Measurements from ENCODE around the gene ABHD5.
A peak's percentile ranks its signal among the peaks of the same experiment; 100 is the strongest.
"Not testable (repeated sequence)": the region's sequence is repeated elsewhere in the genome, so short reads cannot be mapped to it uniquely, and the experiment has no call there.

Gene ABHD5

DNA sequence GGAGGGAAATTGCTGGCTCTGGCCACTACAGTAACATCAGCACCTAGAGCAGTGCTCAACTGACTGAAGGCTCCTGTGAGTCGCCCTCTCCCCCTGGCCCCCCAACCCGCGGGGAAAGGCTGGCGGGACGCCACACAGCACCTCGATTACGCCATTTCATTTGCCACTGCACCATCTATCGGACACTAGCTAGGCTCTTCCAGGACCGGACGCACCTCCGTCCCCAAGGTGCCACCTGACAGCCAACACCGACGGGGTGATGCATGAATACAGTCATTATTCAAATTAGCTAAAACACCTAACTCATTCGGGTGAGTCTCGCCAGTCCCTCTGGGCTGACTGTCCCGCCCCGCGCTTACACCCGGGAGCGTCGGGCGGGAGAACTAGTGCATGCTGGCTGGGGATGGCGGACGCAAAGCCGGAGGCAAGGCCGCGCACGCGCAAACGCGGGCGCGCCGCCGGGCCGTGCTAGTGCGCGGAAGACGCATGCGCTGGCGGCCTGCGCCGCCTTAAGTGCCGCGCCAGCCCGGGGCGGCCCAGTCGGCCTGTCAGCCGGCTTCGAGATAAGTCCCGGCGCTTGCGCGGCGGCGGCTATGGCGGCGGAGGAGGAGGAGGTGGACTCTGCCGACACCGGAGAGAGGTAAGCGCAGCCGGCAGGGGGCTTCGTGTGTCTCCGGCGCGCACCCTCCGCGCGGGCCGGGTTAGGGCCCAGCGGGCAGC is at the start of gene ABHD5:
Gene ABHD5 (plus strand): TSS at position 539 of the 720 bp plus-strand sequence. CDS start 55 bp downstream, at position 594.
- peak within 1 kb of the TSS; percentile 89 for H3K4me3 Mint-ChIP-seq
- peak within 1 kb of the TSS; percentile 82 for H3K27ac Mint-ChIP-seq
- peaks cover 31% of the 10 kb centered on the region for H3K4me1 Mint-ChIP-seq (ENCODE audit: low read depth)
- H3K27me3 Mint-ChIP-seq, result peaks cover 3% of the 10 kb centered on the region
- no peaks in the 10 kb centered on the region for H3K9me3 Mint-ChIP-seq
- H3K36me3 Mint-ChIP-seq (ENCODE audit: low read depth), result no peaks in the 10 kb centered on the region

DNA sequence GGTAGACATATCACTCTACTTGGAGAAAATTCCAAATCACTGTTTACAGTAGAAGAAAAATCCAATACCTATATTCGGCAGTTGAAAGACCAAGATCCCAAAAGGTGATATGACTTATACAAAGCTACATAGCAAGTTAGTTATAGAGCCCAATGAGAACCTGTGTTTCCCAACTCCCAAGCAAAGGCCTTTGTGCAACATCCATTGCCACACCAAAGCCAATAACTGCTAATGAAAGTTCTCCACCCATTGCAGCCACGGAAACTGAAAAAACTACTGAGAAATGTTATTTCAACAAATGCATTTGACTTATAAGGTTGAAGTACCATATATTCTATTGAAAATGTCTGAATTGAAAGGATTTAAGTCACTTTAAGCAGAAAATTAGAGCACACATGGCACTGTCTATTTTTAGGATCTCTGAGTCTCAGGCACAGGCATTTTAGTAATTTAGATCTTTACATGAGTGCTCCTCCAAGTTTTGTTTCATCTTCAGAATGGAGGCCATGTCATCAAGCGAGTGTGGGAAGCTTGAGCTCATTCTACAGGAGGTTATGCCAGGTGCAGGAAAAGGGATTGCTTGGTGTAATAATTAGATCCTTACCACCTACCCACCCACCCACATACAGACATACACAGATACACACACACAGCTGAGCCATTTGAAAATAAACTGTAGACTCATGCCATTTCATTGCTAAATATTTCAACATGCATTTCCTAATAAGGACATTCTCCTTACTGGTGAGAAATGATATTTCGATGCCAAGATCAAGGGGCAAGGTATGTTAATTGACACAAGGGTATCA is 49.2 kb upstream of the ABHD5 start:
- Mint-ChIP-seq H3K27ac (no peak overlapping the region), H3K4me3 (no peak overlapping the region), H3K27me3 (peaks cover 13% of the 10 kb centered on the region), H3K9me3 (no peaks in the 10 kb centered on the region), H3K36me3 (ENCODE audit: low read depth) (no peaks in the 10 kb centered on the region), H3K4me1 (ENCODE audit: low read depth) (peaks cover 6% of the 10 kb centered on the region)

DNA sequence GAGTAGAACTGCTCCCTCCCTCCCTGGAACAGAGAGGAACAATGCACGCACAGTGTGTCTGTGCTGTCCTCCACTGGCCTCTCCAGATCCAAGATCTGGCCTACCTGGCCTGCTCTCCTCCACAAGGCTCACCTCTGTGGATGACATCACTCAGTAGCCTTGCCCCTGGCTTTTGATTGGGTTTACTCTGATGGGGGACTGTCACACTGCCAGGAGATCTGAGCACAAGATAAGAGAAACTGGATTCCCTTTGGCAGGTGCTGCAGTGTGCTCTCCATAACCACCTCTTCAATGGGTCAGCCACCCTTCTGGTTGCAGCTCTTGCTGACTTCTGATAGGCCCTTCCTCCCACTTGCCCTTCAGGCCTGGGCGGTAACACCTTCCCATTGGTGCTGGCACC is 46.3 kb upstream of the ABHD5 start:
- H3K9me3 Mint-ChIP-seq, result no peaks in the 10 kb centered on the region
- no peaks in the 10 kb centered on the region for H3K4me1 Mint-ChIP-seq (ENCODE audit: low read depth)
- H3K27me3 Mint-ChIP-seq, result peaks cover 17% of the 10 kb centered on the region
- no peak overlapping the region for H3K27ac Mint-ChIP-seq
- H3K36me3 Mint-ChIP-seq (ENCODE audit: low read depth), result no peaks in the 10 kb centered on the region
- H3K4me3 Mint-ChIP-seq, result no peak overlapping the region

DNA sequence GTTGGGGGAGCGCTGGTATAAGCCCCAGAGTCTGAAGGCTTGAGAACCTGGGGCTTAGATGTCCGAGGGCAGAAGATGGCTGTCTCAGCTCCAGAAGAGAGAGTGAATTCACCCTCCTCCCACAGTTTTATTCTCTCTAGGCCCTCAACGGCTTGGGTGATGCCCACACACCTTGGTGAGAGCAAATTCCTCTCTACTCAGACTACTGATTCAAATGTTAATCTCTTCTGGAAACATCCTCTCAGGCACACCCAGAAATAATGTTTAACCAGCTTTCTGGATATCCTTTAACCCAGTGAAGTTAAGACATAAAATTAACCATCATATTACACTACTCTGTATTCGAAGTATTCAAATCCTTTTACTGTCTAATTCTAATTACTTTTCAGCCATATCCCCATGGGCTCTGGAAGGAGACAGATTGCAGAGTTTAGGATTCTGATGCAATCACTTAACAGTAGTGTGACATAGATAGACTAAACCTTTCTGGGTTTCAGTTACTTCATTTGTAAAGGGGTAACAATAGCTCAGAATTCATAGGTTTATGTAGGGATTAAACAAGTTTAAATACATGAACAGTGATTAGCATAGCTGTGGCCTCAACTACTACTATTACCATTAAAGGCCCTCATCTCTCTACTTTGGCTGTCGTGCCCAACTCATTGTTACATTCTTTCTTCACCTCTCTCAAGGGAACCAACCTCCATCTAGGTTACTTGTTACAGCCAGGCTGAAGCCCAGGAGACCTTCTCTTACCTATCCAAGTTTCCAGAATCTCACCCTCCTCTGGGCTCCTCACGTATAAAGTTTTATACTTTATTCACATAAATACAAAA is 43.2 kb upstream of the ABHD5 start:
- H3K27me3 Mint-ChIP-seq, result peaks cover 21% of the 10 kb centered on the region
- H3K4me3 Mint-ChIP-seq, result no peak overlapping the region
- H3K9me3 Mint-ChIP-seq, result no peaks in the 10 kb centered on the region
- no peak overlapping the region for H3K27ac Mint-ChIP-seq
- no peaks in the 10 kb centered on the region for H3K4me1 Mint-ChIP-seq (ENCODE audit: low read depth)
- no peaks in the 10 kb centered on the region for H3K36me3 Mint-ChIP-seq (ENCODE audit: low read depth)

DNA sequence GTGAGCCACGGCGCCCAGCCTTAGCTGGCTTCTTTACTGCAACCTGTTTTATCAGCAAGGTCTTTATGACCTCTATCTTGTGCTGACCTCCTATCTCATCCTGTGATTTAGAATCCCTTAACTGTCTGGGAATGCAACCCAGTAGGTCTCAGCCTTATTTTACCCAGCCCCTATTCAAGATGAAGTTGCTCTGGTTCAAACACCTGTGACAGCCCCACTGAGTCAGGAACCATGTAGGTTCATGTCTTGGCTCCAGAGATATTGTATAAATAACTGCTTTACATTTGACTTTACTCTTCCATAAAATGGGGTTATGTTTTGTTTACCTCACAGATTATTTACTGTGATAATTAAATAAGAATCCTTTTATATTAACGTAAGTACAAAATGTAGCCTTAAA is 41.8 kb upstream of the ABHD5 start:
- H3K27ac Mint-ChIP-seq, result no peak overlapping the region

DNA sequence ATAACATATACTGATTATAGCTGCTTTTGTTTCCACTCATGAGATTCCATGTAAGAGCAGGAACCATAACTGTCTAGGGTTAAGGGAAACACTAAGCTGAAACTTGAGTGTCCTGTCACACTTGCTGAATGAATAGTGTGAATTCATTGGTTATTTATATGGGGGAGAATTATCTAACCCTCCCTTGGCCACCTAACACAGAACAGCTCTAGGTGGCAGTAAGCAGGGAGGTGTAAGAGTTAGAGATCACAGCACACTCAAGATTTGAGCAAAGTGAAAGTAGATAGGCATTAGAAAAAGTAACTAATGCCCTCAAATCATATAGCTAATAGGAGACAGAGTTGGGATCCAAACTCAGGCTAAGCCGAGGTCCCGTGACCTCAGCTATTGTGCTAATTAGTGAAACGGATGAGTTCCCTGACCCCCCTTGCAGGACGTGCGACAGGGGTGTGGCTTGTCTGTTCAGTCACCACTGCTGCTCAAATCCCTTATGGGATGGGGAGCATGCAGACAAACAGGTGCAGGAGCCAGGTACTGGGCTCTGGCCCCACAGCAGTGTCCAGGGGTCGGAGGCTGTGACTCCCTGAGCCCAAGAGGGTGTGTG is 41.3 kb upstream of the ABHD5 start:
- H3K27ac Mint-ChIP-seq, result no peak overlapping the region
- H3K36me3 Mint-ChIP-seq (ENCODE audit: low read depth), result no peaks in the 10 kb centered on the region
- H3K4me3 Mint-ChIP-seq, result no peak overlapping the region
- H3K27me3 Mint-ChIP-seq, result peaks cover 17% of the 10 kb centered on the region
- H3K9me3 Mint-ChIP-seq, result no peaks in the 10 kb centered on the region
- no peaks in the 10 kb centered on the region for H3K4me1 Mint-ChIP-seq (ENCODE audit: low read depth)

More for the DNA sequence above, 41.8 kb upstream of the ABHD5 start:
- H3K27me3 Mint-ChIP-seq, result peaks cover 19% of the 10 kb centered on the region
- H3K9me3 Mint-ChIP-seq, result no peaks in the 10 kb centered on the region
- H3K4me1 Mint-ChIP-seq (ENCODE audit: low read depth), result no peaks in the 10 kb centered on the region
- H3K36me3 Mint-ChIP-seq (ENCODE audit: low read depth), result no peaks in the 10 kb centered on the region
- H3K4me3 Mint-ChIP-seq, result no peak overlapping the region

DNA sequence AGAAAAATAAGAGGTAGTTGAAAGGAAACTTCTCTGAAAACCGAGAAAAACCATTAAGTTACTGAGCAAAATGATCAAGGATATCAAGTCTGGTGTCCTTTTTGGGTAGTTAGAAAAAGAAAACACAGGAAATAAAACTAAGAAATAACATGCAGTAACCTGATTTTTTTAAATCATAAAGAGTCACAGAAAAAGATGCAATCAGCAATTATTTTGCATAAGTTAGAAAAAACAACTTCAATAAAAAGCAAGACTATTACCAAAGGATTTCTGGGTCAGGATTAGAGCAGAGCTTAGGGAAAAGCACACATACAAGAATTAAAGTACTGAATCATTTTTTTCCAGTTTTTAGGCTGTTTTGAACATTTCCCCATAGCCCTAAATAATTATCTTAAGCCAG is 40.4 kb upstream of the ABHD5 start:
- no peak overlapping the region for H3K4me3 Mint-ChIP-seq
- H3K4me1 Mint-ChIP-seq (ENCODE audit: low read depth), result no peaks in the 10 kb centered on the region
- peaks cover 17% of the 10 kb centered on the region for H3K27me3 Mint-ChIP-seq
- no peaks in the 10 kb centered on the region for H3K9me3 Mint-ChIP-seq
- H3K27ac Mint-ChIP-seq, result no peak overlapping the region
- no peaks in the 10 kb centered on the region for H3K36me3 Mint-ChIP-seq (ENCODE audit: low read depth)

DNA sequence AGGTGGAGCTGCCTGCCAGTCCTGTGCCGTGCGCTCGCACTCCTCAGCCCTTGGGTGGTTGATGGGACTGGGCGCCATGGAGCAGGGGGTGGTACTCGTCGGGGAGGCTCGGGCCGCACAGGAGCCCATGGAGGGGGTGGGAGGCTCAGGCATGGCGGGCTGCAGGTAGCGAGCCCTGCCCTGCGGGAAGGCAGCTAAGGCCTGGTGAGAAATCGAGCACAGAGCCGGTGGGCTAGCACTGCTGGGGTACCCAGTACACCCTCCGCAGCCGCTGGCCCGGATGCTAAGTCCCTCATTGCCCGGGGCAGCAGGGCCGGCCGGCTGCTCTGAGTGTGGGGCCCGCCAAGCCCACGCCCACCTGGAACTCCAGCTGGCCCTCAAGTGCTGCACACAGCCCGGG is 34.3 kb upstream of the ABHD5 start:
- H3K9me3 Mint-ChIP-seq; H3K27me3 Mint-ChIP-seq; H3K27ac Mint-ChIP-seq; H3K4me3 Mint-ChIP-seq; H3K36me3 Mint-ChIP-seq (ENCODE audit: low read depth); H3K4me1 Mint-ChIP-seq (ENCODE audit: low read depth): not testable (repeated sequence)

DNA sequence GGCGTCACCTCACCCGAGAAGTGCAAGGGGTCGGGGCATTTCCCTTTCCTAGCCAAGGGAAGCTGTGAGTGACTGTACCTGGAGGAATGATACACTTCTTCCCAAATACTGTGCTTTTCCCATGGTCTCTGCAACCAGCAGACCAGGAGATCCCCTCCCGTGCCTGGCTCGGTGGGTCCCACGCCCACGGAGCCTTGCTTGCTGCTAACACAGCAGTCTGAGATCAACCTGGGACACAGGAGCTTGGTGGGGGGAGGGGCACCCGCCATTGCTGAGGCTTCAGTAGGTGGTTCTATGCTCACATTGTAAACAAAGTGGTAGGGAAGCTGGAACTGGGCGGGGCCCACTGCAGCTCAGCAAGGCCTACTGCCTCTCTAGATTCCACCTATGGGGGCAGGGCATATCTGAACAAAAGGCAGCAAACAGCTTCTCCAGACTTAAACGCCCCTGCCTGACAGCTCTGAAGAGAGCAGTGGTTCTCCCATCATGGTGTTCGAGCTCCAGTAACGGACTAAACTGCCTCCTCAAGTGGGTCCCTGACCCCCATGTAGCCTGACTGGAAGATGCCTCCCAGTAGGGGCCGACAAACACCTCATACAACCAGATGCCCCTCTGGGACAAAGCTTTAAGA is 31.4 kb upstream of the ABHD5 start:
- Mint-ChIP-seq H3K27ac (no peak overlapping the region), H3K4me1 (ENCODE audit: low read depth) (no peaks in the 10 kb centered on the region), H3K9me3 (no peaks in the 10 kb centered on the region), H3K4me3 (no peak overlapping the region), H3K27me3 (peaks cover 18% of the 10 kb centered on the region), H3K36me3 (ENCODE audit: low read depth) (no peaks in the 10 kb centered on the region)

DNA sequence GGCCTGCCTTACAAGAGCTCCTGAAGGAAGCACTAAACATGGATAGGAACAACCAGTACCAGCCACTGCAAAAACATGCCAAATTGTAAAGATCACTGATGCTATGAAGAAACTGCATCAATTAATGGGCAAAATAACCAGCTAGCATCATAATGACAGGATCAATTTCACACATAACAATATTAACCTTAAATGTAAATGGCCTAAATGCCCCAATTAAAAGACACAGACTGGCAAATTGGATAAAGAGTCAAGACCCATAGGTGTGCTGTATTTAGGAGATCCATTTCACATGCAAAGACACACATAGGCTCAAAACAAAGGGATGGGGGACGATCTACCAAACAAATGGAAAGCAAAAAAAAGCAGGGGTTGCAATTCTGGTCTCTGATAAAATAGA is 29.4 kb upstream of the ABHD5 start:
- H3K27me3 Mint-ChIP-seq, result peaks cover 29% of the 10 kb centered on the region
- not testable (repeated sequence) for H3K4me1 Mint-ChIP-seq (ENCODE audit: low read depth); H3K36me3 Mint-ChIP-seq (ENCODE audit: low read depth); H3K4me3 Mint-ChIP-seq; H3K27ac Mint-ChIP-seq; H3K9me3 Mint-ChIP-seq

DNA sequence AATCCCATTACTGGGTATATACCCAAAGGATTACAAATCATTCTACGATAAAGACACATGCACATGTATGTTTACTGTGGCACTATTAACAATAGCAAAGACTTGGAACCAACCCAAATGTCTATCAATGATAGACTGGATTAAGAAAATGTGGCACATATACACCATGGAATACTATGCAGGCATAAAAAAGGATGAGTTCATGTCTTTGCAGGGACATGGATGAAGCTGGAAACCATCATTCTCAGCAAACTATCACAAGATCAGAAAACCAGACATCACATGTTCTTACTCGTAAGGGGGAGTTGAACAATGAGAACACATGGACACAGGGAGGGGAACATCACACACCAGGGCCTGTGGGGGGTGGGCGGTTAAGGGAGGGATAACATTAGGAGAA is 25.7 kb upstream of the ABHD5 start:
- peaks cover 44% of the 10 kb centered on the region for H3K27me3 Mint-ChIP-seq
- H3K27ac Mint-ChIP-seq; H3K4me3 Mint-ChIP-seq; H3K9me3 Mint-ChIP-seq; H3K36me3 Mint-ChIP-seq (ENCODE audit: low read depth); H3K4me1 Mint-ChIP-seq (ENCODE audit: low read depth): not testable (repeated sequence)

DNA sequence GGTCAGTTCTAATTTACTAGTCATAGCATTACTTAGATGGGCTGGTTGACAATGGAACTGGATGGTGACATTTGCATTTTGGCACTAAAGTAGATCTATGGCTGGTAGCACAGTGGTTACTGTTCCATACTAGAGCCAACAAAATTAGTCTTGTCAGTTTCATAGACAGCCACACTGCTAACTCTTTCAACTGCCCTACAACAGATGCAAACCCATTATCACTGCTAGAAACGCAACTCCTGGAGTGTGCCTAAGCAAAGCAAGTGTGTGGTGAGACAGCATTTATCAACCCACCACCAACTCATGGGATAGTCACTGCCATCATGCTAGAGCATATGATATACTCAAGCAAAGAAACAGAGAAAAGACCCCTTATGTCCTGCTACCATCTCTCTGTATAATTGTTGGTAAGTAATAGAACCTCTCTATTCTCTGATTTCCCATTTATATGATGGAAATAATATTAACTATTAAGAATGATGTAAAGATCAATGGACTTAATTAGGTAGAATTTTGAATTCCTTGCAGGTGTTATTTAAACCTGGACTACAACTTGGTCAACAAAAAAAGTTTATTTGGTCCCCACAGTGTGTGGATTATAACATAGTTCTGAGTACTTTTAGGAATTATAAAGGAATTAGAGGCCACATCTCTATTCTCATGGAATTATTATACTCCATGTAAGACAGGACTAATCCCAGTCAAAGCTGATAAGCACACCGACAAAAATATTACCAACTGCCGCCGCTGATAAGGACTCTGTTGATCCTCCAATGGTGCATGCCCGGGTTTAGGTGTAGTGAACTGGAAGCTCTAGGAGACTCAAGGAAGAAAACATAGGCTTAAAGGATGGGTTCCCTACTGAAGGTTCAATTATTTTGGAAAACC is 19.9 kb upstream of the ABHD5 start:
- no peak overlapping the region for H3K27ac Mint-ChIP-seq
- H3K4me3 Mint-ChIP-seq, result no peak overlapping the region
- no peaks in the 10 kb centered on the region for H3K9me3 Mint-ChIP-seq
- H3K27me3 Mint-ChIP-seq, result peaks cover 24% of the 10 kb centered on the region
- no peaks in the 10 kb centered on the region for H3K4me1 Mint-ChIP-seq (ENCODE audit: low read depth)
- no peaks in the 10 kb centered on the region for H3K36me3 Mint-ChIP-seq (ENCODE audit: low read depth)

DNA sequence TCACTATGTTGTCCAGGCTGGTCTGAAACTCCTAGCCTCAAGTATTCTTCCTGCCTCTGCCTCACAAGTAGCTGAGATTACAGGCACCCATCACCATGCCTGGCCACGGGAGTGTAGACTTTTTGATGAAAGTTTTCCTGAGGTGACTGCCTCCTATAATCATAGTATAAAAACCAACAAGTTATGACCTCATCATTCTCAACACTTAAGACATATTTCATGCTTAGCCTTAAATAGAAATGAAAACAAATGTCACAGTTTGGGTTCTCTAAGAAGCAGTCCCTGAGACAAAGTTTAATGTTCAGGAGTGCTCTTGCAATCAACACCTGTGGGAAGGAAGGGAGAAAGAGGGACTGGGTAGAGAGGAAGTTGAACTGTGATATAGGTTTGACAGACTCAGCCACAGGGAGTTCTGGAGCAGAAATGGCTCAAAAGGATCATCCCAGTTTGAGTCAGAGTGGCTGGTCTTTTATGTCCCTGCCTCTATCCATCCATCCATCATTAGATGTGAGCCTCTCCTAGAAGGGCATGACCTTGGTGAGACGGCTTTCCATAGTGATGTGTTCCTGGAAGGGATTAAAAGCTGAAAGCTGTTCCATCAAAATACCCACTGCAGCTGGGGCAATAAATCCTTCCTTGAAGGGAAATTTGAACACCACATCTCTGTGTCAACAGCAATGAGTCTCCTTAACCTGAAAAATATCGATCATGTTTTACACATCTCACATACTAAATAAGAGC is 16.2 kb upstream of the ABHD5 start:
- H3K4me3 Mint-ChIP-seq, result no peak overlapping the region
- H3K27ac Mint-ChIP-seq, result no peak overlapping the region
- peaks cover 9% of the 10 kb centered on the region for H3K27me3 Mint-ChIP-seq
- no peaks in the 10 kb centered on the region for H3K36me3 Mint-ChIP-seq (ENCODE audit: low read depth)
- peaks cover 4% of the 10 kb centered on the region for H3K9me3 Mint-ChIP-seq
- no peaks in the 10 kb centered on the region for H3K4me1 Mint-ChIP-seq (ENCODE audit: low read depth)
